Measurements from ENCODE around the gene NIPSNAP2.
"Not testable (repeated sequence)": the region's sequence is repeated elsewhere in the genome, so short reads cannot be mapped to it uniquely, and the experiment has no call there.

- TF ChIP-seq CTCF, EP300, POLR2A, POLR2AphosphoS5 (IDR thresholded peaks at IDR 0.05): not testable (repeated sequence)
Observed at GRCh38 chr7:56047446-56048116, 83.2 kb downstream of the NIPSNAP2 start.

Data from stomach (tissue), 4 donors.